ENCODE data around the gene ALOX5. TPM values are rescaled to one million over a fixed set of nuclear protein-coding genes. Genes with fewer than 3 reads are reported as not detected.

The ALOX5 gene
- total RNA-seq, 1 experiment from 2014 or later: 66.5 TPM

- ChIA-PET CTCF (no interaction called here), POLR2A (ENCODE audit: unreplicated experiment) (no interaction called here)
- BruUV-seq (replicated peaks): no TSS peak
- Histone ChIP-seq H2AFZ (no peak overlapping the region), H4K20me1 (ENCODE audit: insufficient read depth) (no peaks in the 10 kb centered on the region), H3K79me2 (ENCODE audit: low read depth) (no peaks in the 10 kb centered on the region), H3K9me2 (ENCODE audit: insufficient read depth) (no peaks in the 10 kb centered on the region), H3K36me3 (ENCODE audit: low read depth) (no peaks in the 10 kb centered on the region), H3K4me2 (no peak overlapping the region), H3K27ac (no peak overlapping the region), H3F3A (ENCODE audit: insufficient read depth, low read depth) (peaks cover 7% of the 10 kb centered on the region; the same call in 1 of the 2 replicates), H3K4me3 (no peak overlapping the region), H3K9me3 (ENCODE audit: insufficient read depth, low read depth) (no peaks in the 10 kb centered on the region), H3K4me1 (replicated peaks; ENCODE audit: insufficient read depth) (0 out of 2 replicates have a peak, but pooled peaks cover 6% of the 10 kb centered on the region), H3K27me3 (ENCODE audit: insufficient read depth, low read depth) (no peaks in the 10 kb centered on the region)
- DNase-seq: no peak
- intact Hi-C loops (cut with micrococcal nuclease; ENCODE audit: unreplicated experiment): no loop called here
- TF ChIP-seq CTCF (conservative IDR thresholded peaks at IDR 0.05) (no peak), EZH2 (IDR thresholded peaks at IDR 0.05; ENCODE audit: low read depth) (no peak)
Observed at GRCh38 chr10:45471531-45472310, 97.7 kb downstream of the ALOX5 start.

- no peaks in the 10 kb centered on the region for H3K79me2 ChIP-seq (ENCODE audit: low read depth)
- DNase-seq: no peak
- H3K9me2 ChIP-seq (ENCODE audit: insufficient read depth): no peaks in the 10 kb centered on the region
- no peaks in the 10 kb centered on the region for H3K27me3 ChIP-seq (ENCODE audit: insufficient read depth, low read depth)
- no peak overlapping the region for H3K27ac ChIP-seq
- H3K4me1 ChIP-seq (replicated peaks; ENCODE audit: insufficient read depth): 0 out of 2 replicates have a peak, but pooled peaks cover 6% of the 10 kb centered on the region
- no TSS peak for BruUV-seq (replicated peaks)
- no peaks in the 10 kb centered on the region for H3K36me3 ChIP-seq (ENCODE audit: low read depth)
- peaks cover 7% of the 10 kb centered on the region; the same call in 1 of the 2 replicates for H3F3A ChIP-seq (ENCODE audit: insufficient read depth, low read depth)
- intact Hi-C loops (cut with micrococcal nuclease; ENCODE audit: unreplicated experiment): no loop called here
- H2AFZ ChIP-seq: no peak overlapping the region
- no peaks in the 10 kb centered on the region for H4K20me1 ChIP-seq (ENCODE audit: insufficient read depth)
- ChIA-PET POLR2A (ENCODE audit: unreplicated experiment) (no interaction called here), CTCF (no interaction called here)
- no peak overlapping the region for H3K4me2 ChIP-seq
- H3K9me3 ChIP-seq (ENCODE audit: insufficient read depth, low read depth): no peaks in the 10 kb centered on the region
- no peak for TF ChIP-seq EZH2 (IDR thresholded peaks at IDR 0.05; ENCODE audit: low read depth)
- TF ChIP-seq CTCF (conservative IDR thresholded peaks at IDR 0.05): no peak
- no peak overlapping the region for H3K4me3 ChIP-seq
Observed at GRCh38 chr10:45473126-45473525, 99.1 kb downstream of the ALOX5 start.

GRCh38 chr10:45476559-45476958, 102.5 kb downstream of the ALOX5 start:
- intact Hi-C loops (cut with micrococcal nuclease; ENCODE audit: unreplicated experiment): no loop called here
- Histone ChIP-seq H3K9me2 (ENCODE audit: insufficient read depth) (no peaks in the 10 kb centered on the region), H3F3A (ENCODE audit: insufficient read depth, low read depth) (no peaks in the 10 kb centered on the region), H3K36me3 (ENCODE audit: low read depth) (no peaks in the 10 kb centered on the region), H4K20me1 (ENCODE audit: insufficient read depth) (no peaks in the 10 kb centered on the region), H3K4me3 (no peak overlapping the region), H3K79me2 (ENCODE audit: low read depth) (no peaks in the 10 kb centered on the region), H3K27ac (no peak overlapping the region), H3K4me2 (no peak overlapping the region), H3K4me1 (replicated peaks; ENCODE audit: insufficient read depth) (no peaks in the 10 kb centered on the region), H2AFZ (no peak overlapping the region), H3K9me3 (ENCODE audit: insufficient read depth, low read depth) (no peaks in the 10 kb centered on the region; the same call in 1 of the 2 replicates), H3K27me3 (ENCODE audit: insufficient read depth, low read depth) (no peaks in the 10 kb centered on the region)
- ChIA-PET CTCF (no interaction called here), POLR2A (ENCODE audit: unreplicated experiment) (no interaction called here)
- DNase-seq: no peak
- TF ChIP-seq CTCF (conservative IDR thresholded peaks at IDR 0.05): no peak
- no peak for TF ChIP-seq EZH2 (IDR thresholded peaks at IDR 0.05; ENCODE audit: low read depth)
- BruUV-seq (replicated peaks): no TSS peak
